ENCODE measurements around the gene RBM23.

The RBM23 gene

GRCh38 chr14:22885975-22886374 lies 33.0 kb downstream of the RBM23 start:
- no peak for DNase-seq (ENCODE audit: low spot score)

- DNase-seq (ENCODE audit: low spot score) = no peak
Measured at GRCh38 chr14:22884738-22885523, 34.0 kb downstream of the RBM23 start.

GRCh38 chr14:22884076-22884737 lies 34.7 kb downstream of the RBM23 start:
- no peak for DNase-seq (ENCODE audit: low spot score)

GRCh38 chr14:22883173-22883976 lies 35.6 kb downstream of the RBM23 start, which contains the start of gene REM2:
Gene REM2, plus strand, starts transcription at chr14:22883222. Its CDS starts 66 bp downstream, at chr14:22883288.
- no peak for DNase-seq (ENCODE audit: low spot score)

GRCh38 chr14:22882529-22883172 lies 36.3 kb downstream of the RBM23 start:
- DNase-seq (ENCODE audit: low spot score) = no peak

- DNase-seq (ENCODE audit: low spot score) = no peak
Measured at GRCh38 chr14:22882064-22882463, 36.9 kb downstream of the RBM23 start.

GRCh38 chr14:22878271-22879246 lies 40.4 kb downstream of the RBM23 start:
- no peak for DNase-seq (ENCODE audit: low spot score)

- no peak for DNase-seq (ENCODE audit: low spot score)
Measured at GRCh38 chr14:22877000-22877501, 41.9 kb downstream of the RBM23 start.

- DNase-seq (ENCODE audit: low spot score) = no peak
Measured at GRCh38 chr14:22875748-22876319, 43.1 kb downstream of the RBM23 start.

GRCh38 chr14:22875003-22875747 lies 43.8 kb downstream of the RBM23 start:
- no peak for DNase-seq (ENCODE audit: low spot score)

GRCh38 chr14:22872833-22873520 lies 46.0 kb downstream of the RBM23 start:
- DNase-seq (ENCODE audit: low spot score) = no peak

- peak; percentile 87 for DNase-seq (ENCODE audit: low spot score)
Measured at GRCh38 chr14:22872033-22872832, 46.7 kb downstream of the RBM23 start.

GRCh38 chr14:22871224-22872032 lies 47.5 kb downstream of the RBM23 start, which contains the start of gene LRP10:
Gene LRP10, plus strand, starts transcription at chr14:22871740. Its CDS starts 564 bp downstream, at chr14:22872304.
- DNase-seq (ENCODE audit: low spot score) = peak; percentile 95

- DNase-seq (ENCODE audit: low spot score) = no peak
Measured at GRCh38 chr14:22870811-22871223, 48.1 kb downstream of the RBM23 start.

GRCh38 chr14:22866874-22867273 lies 52.1 kb downstream of the RBM23 start:
- no peak for DNase-seq (ENCODE audit: low spot score)

- DNase-seq (ENCODE audit: low spot score) = no peak
Measured at GRCh38 chr14:22865424-22866405, 53.2 kb downstream of the RBM23 start.

Measured in RKO (cell line).